Head of caudate nucleus (tissue), 42 donors: ENCODE results near the gene ACSL1.

ENCODE experiments used
- DNase-seq, 42 donors: peaks; one replicate each; pipeline versions ENCODE4 v3.0.0 to v3.0.0-alpha.2; 2020 to 2021; ENCODE audit warnings: mixed read lengths in 7 of 42
- intact Hi-C: fragments of 100-400 bp; cut with DNase I; formaldehyde crosslinking; loops from one replicate; pipeline ENCODE4 v1.15.0; 2022

ACSL1 gene

DNA sequence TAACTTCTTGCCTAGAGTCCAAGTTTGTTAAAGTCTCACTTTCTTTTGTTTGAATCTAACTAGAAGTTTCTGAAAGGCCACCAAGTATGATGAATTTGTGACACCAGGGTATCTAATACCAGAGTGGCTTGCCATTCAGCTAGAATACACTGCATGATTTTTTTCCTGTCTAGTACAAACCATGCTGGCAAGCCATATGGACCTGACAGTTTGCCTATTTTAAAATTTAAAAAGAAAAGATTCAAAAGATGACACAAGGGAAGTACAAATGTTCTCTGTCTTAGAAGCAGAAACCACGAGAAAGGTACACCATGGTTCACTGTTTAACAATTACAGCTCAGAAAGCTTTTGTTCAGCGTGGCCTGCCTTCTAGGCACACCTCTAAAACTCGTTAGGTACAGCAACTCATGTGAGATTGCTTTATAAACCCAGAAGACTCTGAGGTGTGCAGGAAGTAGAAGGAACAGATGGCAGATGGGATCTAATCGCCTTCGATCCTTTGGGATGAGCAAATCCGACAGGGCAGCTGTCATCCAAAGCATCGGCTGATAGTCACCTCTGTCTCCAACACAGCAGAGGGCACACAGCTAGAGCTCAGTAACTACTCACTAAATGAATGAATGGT lies 56.5 kb downstream of the ACSL1 start:
- no peak for DNase-seq
- intact Hi-C loops = no loop called here

DNA sequence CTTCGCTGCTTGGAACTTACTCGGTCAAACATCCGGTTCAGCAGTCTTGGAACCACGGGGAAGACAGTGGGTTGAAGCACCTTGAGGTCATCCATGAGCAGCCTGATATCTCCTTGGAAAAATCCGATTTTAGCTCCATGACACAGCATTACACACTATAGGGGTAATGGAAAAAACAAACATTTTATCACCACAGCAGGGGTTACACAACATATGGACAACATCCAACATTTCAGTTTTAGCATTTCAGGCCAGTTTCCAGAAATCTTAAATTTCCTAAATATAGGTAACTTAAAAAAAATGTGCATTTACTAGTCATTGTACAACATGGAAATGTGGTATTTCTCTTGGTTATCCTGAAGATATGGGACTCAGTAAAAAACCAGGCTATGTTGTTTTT lies 57.5 kb downstream of the ACSL1 start:
- DNase-seq = no peak
- intact Hi-C loops = no loop called here

DNA sequence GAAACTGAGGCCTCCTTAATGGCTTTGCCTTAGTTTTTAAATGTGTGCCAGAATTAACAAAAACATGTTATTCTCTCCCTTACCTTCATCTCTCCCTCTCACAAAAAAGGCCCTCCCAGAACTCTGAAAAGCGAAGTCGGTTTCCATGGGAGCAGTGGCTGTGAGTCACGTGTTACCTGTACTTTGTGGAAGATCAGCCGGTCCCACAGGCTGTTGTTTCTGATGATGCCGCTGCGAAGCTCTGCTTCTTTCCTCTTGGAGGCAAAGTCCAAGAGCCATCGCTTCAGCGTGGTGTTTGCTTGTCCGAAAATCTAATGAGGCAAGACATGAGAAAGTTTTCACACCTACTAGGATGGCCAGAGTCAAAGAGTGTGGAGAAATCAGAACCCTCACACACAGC lies 59.3 kb downstream of the ACSL1 start:
- peak in 37 of 42 donors; percentile 32 to 82 (median 51) for DNase-seq
- intact Hi-C loops = no loop called here

DNA sequence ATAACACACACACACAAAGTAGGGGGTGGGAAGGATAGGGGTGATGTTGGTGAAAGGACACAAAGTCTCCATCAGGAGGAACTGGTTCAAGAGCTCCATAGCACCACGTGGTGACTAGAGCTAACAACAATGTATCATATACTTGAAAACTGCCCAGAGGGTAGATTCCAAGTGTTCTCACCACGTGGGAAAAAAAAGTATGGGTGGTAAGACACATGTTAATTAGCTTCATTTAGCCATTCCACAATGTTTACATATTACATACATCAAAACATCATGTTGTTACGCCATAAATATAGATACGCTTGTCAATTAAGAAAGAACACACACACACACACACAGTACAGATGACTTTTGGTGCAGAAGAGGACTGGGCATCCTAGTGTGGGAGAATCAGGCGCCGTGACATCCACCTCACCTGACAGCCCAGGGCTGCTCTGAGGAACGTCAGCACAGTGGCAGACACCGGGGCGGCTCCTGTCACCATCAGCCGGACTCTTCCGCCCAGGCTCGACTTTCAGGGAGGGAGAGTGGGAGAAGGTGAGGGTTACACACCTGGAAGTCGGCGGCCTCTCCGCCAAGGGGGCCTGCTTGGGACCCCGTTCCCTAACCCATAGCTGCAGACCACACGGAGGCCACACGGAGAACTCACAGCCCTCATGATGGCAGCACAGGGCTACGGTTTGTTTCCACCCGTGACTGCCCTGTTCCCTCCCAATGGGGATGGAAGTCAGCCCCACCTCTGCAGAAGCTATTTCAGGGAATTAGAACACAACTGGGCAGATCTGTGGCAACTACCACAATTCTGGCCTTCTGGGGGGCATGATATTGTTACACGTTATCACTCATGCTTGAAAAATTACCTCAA lies 60.1 kb downstream of the ACSL1 start:
- DNase-seq = peak in 4 of 42 donors; percentile 21 to 45 (median 25)
- intact Hi-C loops = no loop called here

DNA sequence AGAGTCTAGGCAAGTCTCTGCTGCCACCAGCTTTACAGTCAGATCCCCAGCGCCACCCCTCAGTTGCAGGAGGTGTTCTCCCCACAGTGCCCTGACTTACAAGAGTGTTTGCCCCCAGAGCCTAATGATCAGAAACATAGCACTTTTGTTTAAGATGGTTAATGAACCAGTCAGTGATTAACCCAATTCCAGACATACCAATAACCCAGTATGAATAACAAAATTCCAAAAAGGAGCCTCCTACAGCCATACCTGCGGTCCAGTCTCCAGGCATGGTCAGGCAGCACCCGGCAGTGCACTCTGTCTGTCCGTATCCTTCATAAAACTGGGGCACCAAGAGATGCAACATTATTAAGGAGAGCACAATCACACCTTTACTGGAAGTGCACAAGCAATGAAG lies 61.2 kb downstream of the ACSL1 start:
- intact Hi-C loops = no loop called here
- DNase-seq = no peak

DNA sequence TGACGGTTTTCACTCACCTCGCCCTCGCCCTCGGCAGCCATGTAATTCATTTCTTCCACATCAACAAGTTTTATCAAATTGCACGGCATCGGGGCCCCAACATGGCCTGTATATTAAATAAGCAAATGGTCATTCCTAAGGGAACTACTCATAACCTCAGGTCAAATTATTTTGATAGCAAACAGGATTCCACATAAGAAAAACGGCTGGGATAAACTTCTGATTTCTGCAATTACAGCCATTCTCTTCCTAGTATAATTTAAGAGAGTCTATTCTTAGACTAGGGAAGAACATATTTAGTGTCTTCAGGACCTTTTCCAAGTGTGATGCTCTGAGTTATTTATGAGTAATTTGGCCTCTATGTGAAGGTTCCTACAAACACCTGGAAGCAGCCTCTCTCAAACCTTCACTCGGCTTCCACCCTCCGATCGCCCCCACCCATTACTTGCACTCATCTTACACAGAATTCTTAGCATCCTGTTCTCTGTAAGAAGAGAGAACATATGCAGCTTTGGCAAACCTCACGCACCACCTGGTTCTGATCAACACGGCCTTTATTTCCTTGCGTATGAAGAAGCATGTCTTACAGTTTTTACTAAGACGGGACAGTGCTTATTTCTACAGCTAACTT lies 62.5 kb downstream of the ACSL1 start:
- DNase-seq = no peak
- intact Hi-C loops = no loop called here

DNA sequence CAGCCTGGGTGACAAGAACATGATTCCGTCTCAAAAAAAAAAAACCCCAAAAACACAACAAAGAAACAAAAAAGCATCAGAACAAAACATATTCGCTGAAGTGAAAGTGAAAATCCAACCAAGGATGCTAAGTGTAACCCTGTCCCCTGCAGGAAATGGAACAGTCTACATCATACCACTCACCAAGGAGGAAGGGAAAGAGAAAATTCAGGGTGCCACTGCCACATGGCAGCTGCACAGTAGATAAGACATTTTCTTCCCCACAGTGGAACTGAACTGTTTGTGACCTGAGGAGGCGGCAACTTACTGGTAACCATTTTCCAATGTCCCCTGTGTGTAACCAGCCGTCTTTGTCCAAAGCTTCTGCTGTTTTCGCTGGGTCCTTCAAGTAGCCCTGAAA lies 63.7 kb downstream of the ACSL1 start:
- intact Hi-C loops = no loop called here
- no peak for DNase-seq

DNA sequence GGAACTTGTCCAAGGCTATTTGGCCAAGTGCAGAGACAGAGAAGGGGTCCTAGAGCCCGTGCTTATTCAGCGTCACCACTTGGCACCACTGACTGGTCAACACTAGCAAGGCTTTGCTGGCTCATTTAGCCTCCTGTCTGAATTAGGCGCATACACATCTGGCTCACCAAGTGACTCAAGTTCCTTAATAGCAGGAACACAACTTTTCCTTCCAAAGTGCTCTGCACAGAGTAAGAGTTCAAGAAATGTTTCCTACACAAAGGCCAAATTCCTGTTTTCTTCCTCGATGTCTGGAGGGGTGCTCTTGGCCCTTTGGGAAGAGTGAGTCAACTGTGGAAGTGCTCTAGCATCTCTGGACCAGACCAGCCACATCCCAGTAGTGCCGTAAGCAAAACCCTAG lies 65.1 kb downstream of the ACSL1 start:
- no peak for DNase-seq
- intact Hi-C loops = no loop called here

DNA sequence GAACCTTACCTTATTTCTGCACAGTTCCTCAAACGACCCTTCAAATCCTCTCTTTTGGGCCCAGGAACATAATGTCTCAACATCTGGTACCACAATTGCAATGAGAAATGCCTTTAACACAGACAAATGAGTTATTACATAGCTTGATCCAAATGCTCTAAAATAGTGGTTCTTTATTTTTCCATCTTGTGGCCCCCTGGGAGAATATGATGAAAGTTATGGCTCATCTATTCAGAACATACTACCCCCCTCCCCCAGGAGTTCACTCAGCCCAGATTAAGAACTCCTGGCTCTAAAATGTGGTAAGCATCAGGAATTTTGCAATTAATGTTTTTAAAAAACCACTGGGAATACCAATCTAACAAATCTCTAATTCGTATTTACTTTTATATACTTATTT lies 68.0 kb downstream of the ACSL1 start:
- intact Hi-C loops = no loop called here
- DNase-seq = no peak

DNA sequence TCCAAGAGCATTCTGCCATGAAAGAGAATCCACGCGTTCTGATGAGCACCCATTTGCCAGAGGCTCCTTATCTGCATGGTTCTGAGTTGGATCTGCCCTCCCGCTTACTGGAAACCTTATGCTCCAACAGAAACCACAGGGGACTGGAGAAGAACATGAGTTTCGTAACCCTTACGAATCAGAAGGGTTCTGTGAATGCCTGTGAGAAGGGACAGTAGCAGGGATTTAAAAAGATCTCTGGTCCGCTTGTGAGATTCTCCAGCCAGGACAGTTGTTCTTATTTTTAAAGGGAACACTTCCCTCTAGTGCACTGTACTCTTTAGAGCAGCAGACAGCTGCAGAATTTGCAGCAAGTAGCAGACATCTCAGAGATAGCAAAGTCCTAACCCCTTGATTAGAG lies 69.4 kb downstream of the ACSL1 start:
- intact Hi-C loops = no loop called here
- no peak for DNase-seq

DNA sequence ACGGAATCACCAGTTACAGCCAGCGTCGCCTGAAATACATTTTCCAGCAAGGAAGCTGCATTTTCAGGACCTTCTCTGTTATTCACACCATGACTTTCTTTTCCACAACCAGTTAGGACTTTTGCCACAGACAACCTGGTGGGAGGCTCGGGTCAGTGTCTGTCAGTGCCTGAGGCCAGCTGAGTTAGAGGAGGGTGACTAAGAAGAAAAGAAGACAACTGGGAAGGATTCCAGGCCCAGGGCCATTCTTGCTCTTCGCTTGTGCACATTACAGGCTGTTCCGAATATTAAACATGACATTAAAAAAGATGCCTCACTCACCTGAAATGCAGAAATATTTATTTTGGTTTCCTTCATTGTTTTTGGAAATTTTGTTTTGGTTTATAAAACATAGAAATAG lies 70.5 kb downstream of the ACSL1 start:
- DNase-seq = no peak
- intact Hi-C loops = no loop called here

DNA sequence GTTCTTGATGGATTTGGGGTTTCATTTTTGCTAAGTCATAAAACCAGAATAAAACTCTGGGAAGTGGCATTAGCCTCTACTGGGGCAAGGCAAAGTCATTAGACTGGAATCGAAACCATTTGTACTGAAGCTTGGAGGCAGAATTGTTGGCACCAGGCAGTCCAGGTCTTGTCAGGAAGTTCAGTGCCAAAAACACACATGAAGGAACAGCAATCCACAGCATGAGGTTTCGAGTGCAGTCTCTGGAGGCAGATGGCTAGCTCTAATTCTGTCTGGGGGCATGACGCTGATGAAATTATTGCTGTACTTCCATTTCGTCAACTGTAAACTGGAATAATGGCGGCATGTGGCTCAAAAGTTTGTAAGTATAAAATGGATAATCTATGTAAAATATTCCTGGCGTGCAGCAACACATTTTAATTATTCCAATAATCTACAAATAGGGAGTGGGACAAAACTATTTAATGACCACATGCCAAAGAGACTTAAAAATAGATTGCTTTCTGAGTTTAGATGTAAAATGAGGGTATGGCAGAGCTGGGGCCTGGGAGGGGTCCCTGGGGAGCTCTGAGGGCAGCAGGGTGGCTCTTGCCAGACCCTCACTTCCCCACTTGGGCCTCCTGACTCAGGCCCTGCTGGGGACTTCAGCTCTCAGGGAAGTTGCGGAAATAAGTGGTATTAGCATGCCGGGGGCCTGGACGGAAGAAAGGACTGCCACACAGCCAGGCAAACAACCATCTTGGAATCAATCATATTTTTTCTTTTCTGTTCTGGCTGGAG lies 73.1 kb downstream of the ACSL1 start:
- intact Hi-C loops = no loop called here

DNA sequence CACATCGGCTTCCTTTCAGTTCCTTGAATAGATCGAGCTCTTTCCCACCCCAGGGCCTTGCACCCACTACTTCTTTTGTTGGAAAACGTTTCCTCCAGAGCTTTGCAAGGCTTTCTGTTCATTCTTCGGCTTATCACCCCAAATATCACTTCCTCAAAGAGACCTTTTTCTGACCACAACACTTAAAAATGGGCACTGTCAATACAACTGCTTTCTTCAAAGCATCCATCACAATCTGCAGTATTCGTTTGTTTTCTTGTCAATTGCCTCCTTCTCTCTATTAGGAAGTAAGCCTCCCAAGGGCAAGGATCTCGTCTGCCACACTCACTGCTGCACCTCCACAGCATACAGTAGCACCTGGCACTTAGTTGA lies 74.2 kb downstream of the ACSL1 start:
- intact Hi-C loops = no loop called here
- no peak for DNase-seq

More for the DNA sequence above, 73.1 kb downstream of the ACSL1 start:
- no peak for DNase-seq

DNA sequence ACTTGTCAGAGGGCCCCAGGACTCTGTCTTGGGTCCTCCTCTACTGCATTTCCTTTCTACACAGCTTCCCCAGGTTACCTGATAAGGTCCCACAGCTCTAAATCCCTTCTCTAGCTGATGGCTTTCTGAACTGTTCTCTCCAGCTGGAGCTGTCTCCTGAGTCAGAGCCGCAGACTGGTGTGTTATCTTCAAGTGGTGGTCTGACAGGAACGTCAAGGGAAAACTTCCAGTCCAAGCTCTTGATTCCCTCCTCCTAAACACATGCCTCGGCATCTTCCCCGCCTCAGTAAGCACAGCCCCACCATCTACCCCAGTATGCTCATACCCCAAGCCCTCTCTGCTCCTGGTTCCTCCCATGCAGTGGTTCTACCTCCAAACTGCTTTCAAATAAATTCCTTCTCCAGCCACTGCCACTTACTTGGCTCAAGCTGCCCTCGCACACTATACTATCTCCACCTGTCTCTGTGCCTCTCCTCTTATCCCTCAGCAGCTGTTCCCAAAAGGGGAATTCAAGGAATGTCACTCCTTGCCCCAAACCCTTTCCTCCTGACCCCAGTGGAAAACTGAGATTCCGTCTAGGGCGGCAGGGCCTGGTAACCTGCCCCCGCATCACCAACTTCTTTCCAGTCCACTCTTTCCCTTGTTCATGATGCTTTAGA lies 74.7 kb downstream of the ACSL1 start:
- intact Hi-C loops = no loop called here
- DNase-seq = no peak

DNA sequence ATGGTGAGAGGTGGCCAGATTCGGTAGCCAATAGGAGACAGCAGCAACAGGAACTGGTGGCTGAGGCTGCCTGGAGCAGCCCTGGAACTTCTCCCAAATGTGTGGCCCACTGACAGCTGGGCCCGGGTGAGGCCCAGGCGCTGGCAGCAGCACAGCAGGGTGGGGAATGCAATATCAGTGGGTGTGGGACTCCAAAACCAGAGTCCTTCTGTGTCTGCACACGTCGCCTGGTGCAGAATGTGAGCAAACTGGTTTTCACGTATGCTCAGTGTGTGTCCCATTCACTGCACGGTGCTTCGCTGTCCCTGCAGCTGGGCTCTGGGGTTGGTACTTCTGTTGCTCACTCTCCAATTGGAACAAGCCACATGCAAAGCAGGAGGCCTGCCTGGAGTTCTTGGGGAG lies 77.5 kb downstream of the ACSL1 start:
- DNase-seq = no peak
- intact Hi-C loops = loop anchor here (5.0 kb wide), 2 partner anchors 69 to 239 kb away; no protein-coding TSS in a partner anchor

DNA sequence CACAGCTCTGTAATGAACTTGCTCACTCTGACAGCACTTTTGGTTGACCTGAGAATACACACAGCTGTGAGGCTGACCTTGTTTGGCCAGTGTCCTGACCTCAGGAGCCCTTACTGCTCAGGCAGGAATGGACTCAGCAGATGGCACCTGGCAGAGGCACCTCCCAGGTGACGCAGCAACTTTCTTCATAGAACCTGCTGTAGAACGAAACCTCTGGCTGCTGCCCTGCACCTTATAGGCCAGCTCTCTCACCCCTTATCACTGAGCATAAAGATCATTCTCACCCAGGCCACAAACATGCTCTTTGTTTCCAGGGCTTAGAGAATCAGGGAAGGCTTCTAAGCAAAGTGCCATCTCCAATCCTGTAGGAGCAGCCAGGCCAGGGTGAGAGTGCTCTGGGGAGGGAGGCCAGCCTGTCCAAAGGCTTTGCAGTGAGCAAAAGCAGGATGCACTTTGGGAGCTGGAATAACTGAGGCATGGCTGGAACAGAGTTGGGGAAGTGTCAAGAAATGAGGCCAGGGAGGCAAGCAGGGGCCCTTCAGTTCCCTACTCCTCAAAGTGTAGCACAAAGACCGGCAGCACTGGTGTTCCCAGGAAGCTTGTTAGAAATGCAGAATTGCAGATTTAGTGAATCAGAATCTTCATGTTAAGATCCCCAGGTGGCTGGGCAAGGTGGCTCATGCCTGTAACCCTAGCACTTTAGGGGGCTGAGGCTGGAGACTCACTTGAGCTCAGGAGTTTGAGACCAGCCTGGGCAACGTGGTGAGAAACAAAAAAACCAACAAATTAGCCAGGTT lies 78.5 kb downstream of the ACSL1 start:
- intact Hi-C loops = loop anchor here (5.0 kb wide), 2 partner anchors 70 to 240 kb away; no protein-coding TSS in a partner anchor
- DNase-seq = no peak

DNA sequence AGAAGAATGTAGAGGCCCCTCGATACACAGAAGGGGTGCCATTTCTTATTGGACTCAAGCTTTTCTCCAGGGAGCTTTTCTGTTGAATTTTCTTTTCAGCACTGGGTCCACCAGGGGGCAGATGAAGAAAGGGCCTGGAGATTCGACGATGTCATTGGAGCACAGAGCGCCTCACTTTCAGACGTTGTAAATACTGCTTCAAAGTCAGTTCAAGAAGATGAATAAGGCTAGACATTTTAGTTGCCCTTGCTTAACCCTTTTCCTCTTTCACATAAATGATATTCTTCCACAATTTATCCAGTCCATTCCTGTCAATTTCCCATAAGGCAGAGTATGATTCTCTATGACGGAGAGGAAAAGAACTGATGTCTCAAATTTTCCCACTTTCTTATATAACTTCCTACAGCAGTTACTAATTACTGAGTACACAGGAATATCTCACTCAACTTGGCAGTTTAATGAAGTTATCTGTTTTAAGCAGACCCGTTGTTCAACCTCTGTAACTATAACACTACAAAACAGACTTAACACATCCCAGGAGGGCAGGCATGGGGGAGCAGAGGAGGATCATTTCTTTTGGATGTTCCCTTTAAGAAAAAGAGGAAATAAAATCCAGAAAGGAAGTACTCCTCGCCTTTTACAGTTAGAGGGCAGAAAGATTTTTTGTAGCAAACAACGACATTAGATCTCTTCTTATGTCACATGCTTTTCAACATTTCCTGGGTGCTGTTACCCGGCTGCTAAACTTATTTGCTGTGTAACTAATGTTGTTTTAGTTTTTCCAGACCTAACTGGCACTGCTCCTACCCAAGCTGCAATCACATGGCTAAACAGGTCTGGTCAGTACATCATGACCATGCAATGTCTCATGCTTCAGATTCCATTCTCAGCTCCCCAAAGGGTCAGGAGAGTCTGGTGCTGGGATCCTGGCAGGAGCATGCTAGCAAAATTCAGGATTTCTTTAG lies 79.7 kb downstream of the ACSL1 start:
- intact Hi-C loops = loop anchor here (5.0 kb wide), 2 partner anchors 71 to 241 kb away; no protein-coding TSS in a partner anchor
- DNase-seq = peak; percentile 40 to 92 (median 82)
